Measurements from ENCODE around the gene SUSD4. TPM values are rescaled to one million over a fixed set of nuclear protein-coding genes. Genes with fewer than 3 reads are reported as not detected.

Gene SUSD4
- total and polyA plus RNA-seq, 2 of the 4 experiments (the other 2 are of a cell fraction): 1.8 to 2.7 TPM

DNA sequence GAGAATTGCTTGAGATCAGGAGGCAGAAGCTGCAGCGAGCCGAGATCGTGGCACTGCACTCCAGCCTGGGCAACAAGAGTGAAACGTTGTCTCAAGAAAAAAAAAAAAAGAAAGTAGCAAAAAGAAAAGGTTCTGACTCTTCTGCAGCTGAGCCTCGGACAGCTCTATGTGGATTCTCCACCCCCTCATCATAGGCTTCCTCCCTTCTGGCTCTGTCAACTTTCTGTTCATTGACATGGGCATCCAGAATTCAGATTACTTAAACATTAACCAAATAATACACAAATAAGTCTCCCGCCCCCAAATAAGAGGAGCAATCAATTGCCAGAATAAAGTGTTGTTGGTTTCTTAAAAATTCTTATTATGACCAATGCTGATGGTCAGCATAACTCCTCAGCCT lies 10.0 kb downstream of the SUSD4 start:
- no peak for TF ChIP-seq FOS (IDR thresholded peaks at IDR 0.05; ENCODE audit: low read depth, low read length)
- no peak for TF ChIP-seq RCOR1 (IDR thresholded peaks at IDR 0.05; ENCODE audit: insufficient replicate concordance, low read length)
- no peak for TF ChIP-seq BHLHE40 (IDR thresholded peaks at IDR 0.05; ENCODE audit: low read depth, low read length)
- TF ChIP-seq NFE2L2 (IDR thresholded peaks at IDR 0.05; ENCODE audit: low read depth, low read length): no peak
- no peak for TF ChIP-seq POLR2A (IDR thresholded peaks at IDR 0.05; ENCODE audit: low read depth, low read length)
- TF ChIP-seq MXI1 (IDR thresholded peaks at IDR 0.05; ENCODE audit: borderline replicate concordance, low read depth, low read length): no peak
- TF ChIP-seq, protein P1, sequence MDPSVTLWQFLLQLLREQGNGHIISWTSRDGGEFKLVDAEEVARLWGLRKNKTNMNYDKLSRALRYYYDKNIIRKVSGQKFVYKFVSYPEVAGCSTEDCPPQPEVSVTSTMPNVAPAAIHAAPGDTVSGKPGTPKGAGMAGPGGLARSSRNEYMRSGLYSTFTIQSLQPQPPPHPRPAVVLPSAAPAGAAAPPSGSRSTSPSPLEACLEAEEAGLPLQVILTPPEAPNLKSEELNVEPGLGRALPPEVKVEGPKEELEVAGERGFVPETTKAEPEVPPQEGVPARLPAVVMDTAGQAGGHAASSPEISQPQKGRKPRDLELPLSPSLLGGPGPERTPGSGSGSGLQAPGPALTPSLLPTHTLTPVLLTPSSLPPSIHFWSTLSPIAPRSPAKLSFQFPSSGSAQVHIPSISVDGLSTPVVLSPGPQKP (IDR thresholded peaks at IDR 0.05; ENCODE audit: borderline replicate concordance, low read depth, low read length): no peak
- TF ChIP-seq RAD21 (IDR thresholded peaks at IDR 0.05; ENCODE audit: low read length): no peak
- TF ChIP-seq CHD1 (IDR thresholded peaks at IDR 0.05; ENCODE audit: low read depth, low read length): no peak
- no peak for TF ChIP-seq MAFK (IDR thresholded peaks at IDR 0.05; ENCODE audit: low read depth, low read length)
- TF ChIP-seq SMC3 (IDR thresholded peaks at IDR 0.05; ENCODE audit: low read depth, low read length): no peak
- no peak for TF ChIP-seq MAZ (IDR thresholded peaks at IDR 0.05; ENCODE audit: borderline replicate concordance, low read depth, low read length)
- TF ChIP-seq, protein P2, sequence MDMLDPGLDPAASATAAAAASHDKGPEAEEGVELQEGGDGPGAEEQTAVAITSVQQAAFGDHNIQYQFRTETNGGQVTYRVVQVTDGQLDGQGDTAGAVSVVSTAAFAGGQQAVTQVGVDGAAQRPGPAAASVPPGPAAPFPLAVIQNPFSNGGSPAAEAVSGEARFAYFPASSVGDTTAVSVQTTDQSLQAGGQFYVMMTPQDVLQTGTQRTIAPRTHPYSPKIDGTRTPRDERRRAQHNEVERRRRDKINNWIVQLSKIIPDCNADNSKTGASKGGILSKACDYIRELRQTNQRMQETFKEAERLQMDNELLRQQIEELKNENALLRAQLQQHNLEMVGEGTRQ (IDR thresholded peaks at IDR 0.05; ENCODE audit: low read depth, low read length): no peak
- TF ChIP-seq RFX5 (IDR thresholded peaks at IDR 0.05; ENCODE audit: low read depth, low read length): no peak
- no peak for TF ChIP-seq CEBPB (IDR thresholded peaks at IDR 0.05; ENCODE audit: low read depth, low read length)
- TF ChIP-seq, protein P3, sequence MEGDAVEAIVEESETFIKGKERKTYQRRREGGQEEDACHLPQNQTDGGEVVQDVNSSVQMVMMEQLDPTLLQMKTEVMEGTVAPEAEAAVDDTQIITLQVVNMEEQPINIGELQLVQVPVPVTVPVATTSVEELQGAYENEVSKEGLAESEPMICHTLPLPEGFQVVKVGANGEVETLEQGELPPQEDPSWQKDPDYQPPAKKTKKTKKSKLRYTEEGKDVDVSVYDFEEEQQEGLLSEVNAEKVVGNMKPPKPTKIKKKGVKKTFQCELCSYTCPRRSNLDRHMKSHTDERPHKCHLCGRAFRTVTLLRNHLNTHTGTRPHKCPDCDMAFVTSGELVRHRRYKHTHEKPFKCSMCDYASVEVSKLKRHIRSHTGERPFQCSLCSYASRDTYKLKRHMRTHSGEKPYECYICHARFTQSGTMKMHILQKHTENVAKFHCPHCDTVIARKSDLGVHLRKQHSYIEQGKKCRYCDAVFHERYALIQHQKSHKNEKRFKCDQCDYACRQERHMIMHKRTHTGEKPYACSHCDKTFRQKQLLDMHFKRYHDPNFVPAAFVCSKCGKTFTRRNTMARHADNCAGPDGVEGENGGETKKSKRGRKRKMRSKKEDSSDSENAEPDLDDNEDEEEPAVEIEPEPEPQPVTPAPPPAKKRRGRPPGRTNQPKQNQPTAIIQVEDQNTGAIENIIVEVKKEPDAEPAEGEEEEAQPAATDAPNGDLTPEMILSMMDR (conservative IDR thresholded peaks at IDR 0.05; ENCODE audit: low read depth, low read length): no peak
- H3K27me3 ChIP-seq (ENCODE audit: control insufficient read depth, insufficient read depth, low read length): peaks cover 46% of the 10 kb centered on the region
- in situ Hi-C loops (cut with MboI; ENCODE audit: low sequenced_read_pairs) (no loop called here), intact Hi-C loops (cut with micrococcal nuclease) (no loop called here), dilution Hi-C loops (cut with HindIII; ENCODE audit: low sequenced_read_pairs, unreplicated experiment) (no loop called here)
- H3K18ac ChIP-seq (ENCODE audit: low read depth, low read length): no peak overlapping the region
- no TSS peak for BruUV-seq (replicated peaks)
- no peak overlapping the region for H2AK9ac ChIP-seq (replicated peaks; ENCODE audit: low read depth, low read length, poor library complexity)
- H3K9me1 ChIP-seq (ENCODE audit: insufficient read depth, low read length): no peaks in the 10 kb centered on the region
- no peaks in the 10 kb centered on the region for H3K4me1 ChIP-seq (ENCODE audit: control insufficient read depth, insufficient read depth, low read length)
- 96% methylated on average over 3 of the region's 6 CpGs; no CpG with 5 or more reads in 1 of the 2 experiments for WGBS, 2 experiments (ENCODE audit: extremely low coverage in 2 of 2, insufficient read length in 1 of 2)
- POLR2A ChIA-PET (ENCODE audit: unreplicated experiment): no interaction called here
- H3K56ac ChIP-seq (ENCODE audit: extremely low read depth, insufficient read depth, low read length): no peak overlapping the region
- H3K9me3 ChIP-seq (ENCODE audit: control insufficient read depth, insufficient read depth, low read length): no peaks in the 10 kb centered on the region
- ATAC-seq (ENCODE audit: low read depth) (no peak), DNase-seq (no peak)
- H3K4ac ChIP-seq (ENCODE audit: low read depth, low read length): no peak overlapping the region
- no peak overlapping the region for H3K4me3 ChIP-seq (ENCODE audit: insufficient read depth, low read depth, low read length)
- no peak overlapping the region for H2BK20ac ChIP-seq (ENCODE audit: low read depth, low read length)
- H3K36me3 ChIP-seq (ENCODE audit: control insufficient read depth, insufficient read depth, low read length): no peaks in the 10 kb centered on the region
- H4K91ac ChIP-seq (ENCODE audit: insufficient read depth, low read depth, low read length): no peak overlapping the region
- CTCF ChIA-PET: interaction anchor here (0.6 kb wide), 1 partner anchor 692 kb away, joined by 5 read pairs; no protein-coding TSS in a partner anchor
- H3K9ac ChIP-seq (ENCODE audit: low read depth, low read length): no peak overlapping the region
- H3K23ac ChIP-seq (ENCODE audit: low read depth, low read length): no peak overlapping the region
- no peak overlapping the region for H4K8ac ChIP-seq (ENCODE audit: low read depth in 2 of 2, low read length in 2 of 2)
- no peak overlapping the region for H4K5ac ChIP-seq (ENCODE audit: low read depth, low read length)
- no peak overlapping the region for H3K27ac ChIP-seq (ENCODE audit: insufficient read depth, low read length)
- H3K14ac ChIP-seq (replicated peaks; ENCODE audit: low read depth, low read length): no peak overlapping the region
- H2AK5ac ChIP-seq (ENCODE audit: low read depth, low read length): no peak overlapping the region
- H3K4me2 ChIP-seq (ENCODE audit: low read depth, low read length): no peak overlapping the region
- H2AFZ ChIP-seq (replicated peaks; ENCODE audit: low read length, poor library complexity): no peak overlapping the region
- H4K20me1 ChIP-seq (ENCODE audit: insufficient read depth, low read length): no peaks in the 10 kb centered on the region
- no peak overlapping the region for H2BK5ac ChIP-seq (ENCODE audit: low read depth, low read length, poor library complexity, severe bottlenecking)
- H2BK120ac ChIP-seq (ENCODE audit: low read depth, low read length): no peak overlapping the region
- no peaks in the 10 kb centered on the region for H3K79me1 ChIP-seq (ENCODE audit: low read depth in 1 of 2, low read length in 2 of 2)
- H2BK15ac ChIP-seq (ENCODE audit: low read depth, low read length): no peak overlapping the region
